Hindlimb muscle (tissue), 1 donor: Measurements from ENCODE around the gene TNFAIP8. TPM values are rescaled to one million over a fixed set of nuclear protein-coding genes. Genes with fewer than 3 reads are reported as not detected.
"Not testable (repeated sequence)": the region's sequence is repeated elsewhere in the genome, so short reads cannot be mapped to it uniquely, and the experiment has no call there.

ENCODE experiments used
- DNase-seq: peaks from one replicate; pipeline ENCODE4 v3.0.0-alpha.2; 2013
- polyA plus RNA-seq: library from polyadenylated mRNA; unstranded; fragments of 120-200 nt; gene quantifications from one replicate; pipeline ENCODE4 v1.2.1, GENCODE V29; 2013; ENCODE audit not compliant: insufficient read length

Gene TNFAIP8
- polyA plus RNA-seq, 1 donor, result 12.3 TPM

- not testable (repeated sequence) for DNase-seq
These were observed 72.3 kb downstream of the TNFAIP8 start for GRCh38 chr5:119428166-119428565.

GRCh38 chr5:119428574-119428973, 72.8 kb downstream of the TNFAIP8 start:
- DNase-seq, result not testable (repeated sequence)

GRCh38 chr5:119432674-119433237, 76.9 kb downstream of the TNFAIP8 start:
- DNase-seq, result not testable (repeated sequence)

GRCh38 chr5:119435436-119436132, 79.8 kb downstream of the TNFAIP8 start:
- DNase-seq, result no peak

GRCh38 chr5:119437785-119438586, 82.2 kb downstream of the TNFAIP8 start:
- not testable (repeated sequence) for DNase-seq

- DNase-seq, result not testable (repeated sequence)
These were observed 82.7 kb downstream of the TNFAIP8 start for GRCh38 chr5:119438587-119438917.

- no peak for DNase-seq
These were observed 83.4 kb downstream of the TNFAIP8 start for GRCh38 chr5:119439140-119439631.

GRCh38 chr5:119439632-119440031, 83.8 kb downstream of the TNFAIP8 start:
- not testable (repeated sequence) for DNase-seq

- not testable (repeated sequence) for DNase-seq
These were observed 88.8 kb downstream of the TNFAIP8 start for GRCh38 chr5:119444643-119445042.

- no peak for DNase-seq
These were observed 89.7 kb downstream of the TNFAIP8 start for GRCh38 chr5:119445544-119445943.

Other genes starting within 250 kb of the TNFAIP8 start
- 61.4 TPM for gene HSD17B4, start 96.5 kb downstream of the TNFAIP8 start, polyA plus RNA-seq